Right forelimb (tissue), 1 donor: Measurements from ENCODE around the gene ESCO1.
A peak's percentile ranks its signal among the peaks of the same experiment; 100 is the strongest.
"Not testable (repeated sequence)": the region's sequence is repeated elsewhere in the genome, so short reads cannot be mapped to it uniquely, and the experiment has no call there.

Experiments used
- DNase-seq: peaks from one replicate; pipeline ENCODE4 v3.0.0-alpha.2; 2018

Gene ESCO1

GRCh38 chr18:21600526-21601410 is at the start of gene ESCO1:
TSS of gene ESCO1 (minus strand) at chr18:21600704. CDS start at chr18:21574843, 25,861 bp downstream.
- DNase-seq: peak; percentile 96

GRCh38 chr18:21640375-21640774 is 39.9 kb upstream of the ESCO1 start:
- not testable (repeated sequence) for DNase-seq

GRCh38 chr18:21638822-21639221 is 38.3 kb upstream of the ESCO1 start:
- no peak for DNase-seq

- DNase-seq: no peak
These were observed 36.3 kb upstream of the ESCO1 start for GRCh38 chr18:21636769-21637168.

- no peak for DNase-seq
These were observed 34.2 kb upstream of the ESCO1 start for GRCh38 chr18:21634588-21635199.

- no peak for DNase-seq
These were observed 31.9 kb upstream of the ESCO1 start for GRCh38 chr18:21632393-21632792.

- DNase-seq: no peak
These were observed 28.8 kb upstream of the ESCO1 start for GRCh38 chr18:21629089-21629832.

GRCh38 chr18:21621640-21622039 is 21.1 kb upstream of the ESCO1 start:
- not testable (repeated sequence) for DNase-seq

GRCh38 chr18:21612125-21613039 is 11.9 kb upstream of the ESCO1 start, which contains the start of gene SNRPD1:
TSS of gene SNRPD1 (plus strand) at chr18:21612314. CDS start at chr18:21612430, 116 bp downstream.
- peak; percentile 95 for DNase-seq

GRCh38 chr18:21611401-21612124 is 11.1 kb upstream of the ESCO1 start:
- DNase-seq: not testable (repeated sequence)

GRCh38 chr18:21605213-21605612 is 4.7 kb upstream of the ESCO1 start:
- no peak for DNase-seq

GRCh38 chr18:21604671-21605070 is 4.2 kb upstream of the ESCO1 start:
- DNase-seq: no peak

GRCh38 chr18:21602299-21602587 is 1.7 kb upstream of the ESCO1 start:
- DNase-seq: no peak

GRCh38 chr18:21599585-21600525 is 649 bp downstream of the ESCO1 start:
- no peak for DNase-seq

GRCh38 chr18:21598726-21599584 is 1.5 kb downstream of the ESCO1 start:
- no peak for DNase-seq

- no peak for DNase-seq
These were observed 2.9 kb downstream of the ESCO1 start for GRCh38 chr18:21597620-21598019.

GRCh38 chr18:21593540-21594257 is 6.8 kb downstream of the ESCO1 start:
- no peak for DNase-seq

- DNase-seq: not testable (repeated sequence)
These were observed 8.1 kb downstream of the ESCO1 start for GRCh38 chr18:21592361-21592760.

- no peak for DNase-seq
These were observed 16.1 kb downstream of the ESCO1 start for GRCh38 chr18:21584391-21584790.
